IMR-90 (cell line): Measurements from ENCODE around the gene SYNE2. TPM values are rescaled to one million over a fixed set of nuclear protein-coding genes. Genes with fewer than 3 reads are reported as not detected.

Experiments used
- ATAC-seq: fragments of 200-7000 bp; cut with Tn5 transposase; 2 replicates; pipeline ENCODE4 v1.9.1; 2020; ENCODE audit warnings: low read depth, mild to moderate bottlenecking, moderate library complexity
- BruUV-seq: library from RNA; stranded (reverse); fragments of 400-500 nt; replicated peaks from 2 replicates; lab custom pipeline; 2021; lab: Mats Ljungman, UMichigan
- CTCF ChIA-PET: fragments of 300-600 bp; formaldehyde crosslinking; extraction: SDS; loops from one replicate; lab custom pipeline; 2021; ENCODE audit warnings: antibody characterized with exemption; lab: Yijun Ruan, JAX
- POLR2A ChIA-PET: fragments of 300-600 bp; sonication (Branson Sonifier 250); formaldehyde crosslinking; loops from one replicate; lab custom pipeline; 2022; ENCODE audit warnings: antibody characterized with exemption; ENCODE audit not compliant: unreplicated experiment; lab: Charles Lee
- DNase-seq: peaks from one replicate; pipeline ENCODE4 v3.0.0; 2013
- H2AFZ ChIP-seq: replicated peaks from 2 replicates; pipeline ENCODE3; 2013; ENCODE audit warnings: low read length, mild to moderate bottlenecking; ENCODE audit not compliant: poor library complexity
- H2AK5ac ChIP-seq: 2 replicates; pipeline ENCODE4 v1.6.1; 2013; ENCODE audit warnings: low read depth, low read length, inconsistent platforms
- H2AK9ac ChIP-seq: replicated peaks from 2 replicates; pipeline ENCODE3; 2013; ENCODE audit warnings: mild to moderate bottlenecking, low read depth, low read length, moderate library complexity; ENCODE audit not compliant: poor library complexity
- H2BK120ac ChIP-seq: 2 replicates; pipeline ENCODE4 v1.6.1; 2013; ENCODE audit warnings: low read depth, low read length, inconsistent platforms
- H2BK15ac ChIP-seq: 3 replicates; pipeline ENCODE4 v1.6.1; 2013; ENCODE audit warnings: low read depth, low read length, inconsistent platforms
- H2BK20ac ChIP-seq: 2 replicates; pipeline ENCODE4 v1.6.1; 2013; ENCODE audit warnings: low read depth, mild to moderate bottlenecking, inconsistent platforms, low read length, moderate library complexity
- H2BK5ac ChIP-seq: 2 replicates; pipeline ENCODE4 v1.6.1; 2013; ENCODE audit warnings: mild to moderate bottlenecking, low read depth, low read length, inconsistent platforms; ENCODE audit not compliant: poor library complexity, severe bottlenecking
- H3K14ac ChIP-seq: replicated peaks from 2 replicates; pipeline ENCODE4 v1.6.1; 2013; ENCODE audit warnings: low read depth, low read length, inconsistent platforms
- H3K18ac ChIP-seq: 2 replicates; pipeline ENCODE4 v1.6.1; 2013; ENCODE audit warnings: low read depth, low read length, control low read depth
- H3K23ac ChIP-seq: 2 replicates; pipeline ENCODE4 v1.6.1; 2013; ENCODE audit warnings: low read depth, low read length, inconsistent platforms
- H3K27ac ChIP-seq: 2 replicates; pipeline ENCODE4 v1.5.1; 2013; ENCODE audit warnings: mild to moderate bottlenecking, control low read depth, low read length; ENCODE audit not compliant: insufficient read depth
- H3K27me3 ChIP-seq: 2 replicates; pipeline ENCODE4 v1.6.1; 2013; ENCODE audit warnings: low read length; ENCODE audit not compliant: control insufficient read depth, insufficient read depth
- H3K36me3 ChIP-seq: 2 replicates; pipeline ENCODE4 v1.6.1; 2013; ENCODE audit warnings: low read length, mixed read lengths; ENCODE audit not compliant: control insufficient read depth, insufficient read depth
- H3K4ac ChIP-seq: 2 replicates; pipeline ENCODE4 v1.6.1; 2013; ENCODE audit warnings: low read depth, low read length, inconsistent platforms
- H3K4me1 ChIP-seq: 2 replicates; pipeline ENCODE4 v1.6.1; 2013; ENCODE audit warnings: low read length, mixed read lengths; ENCODE audit not compliant: control insufficient read depth, insufficient read depth
- H3K4me2 ChIP-seq: 2 replicates; pipeline ENCODE4 v1.6.1; 2013; ENCODE audit warnings: low read depth, mild to moderate bottlenecking, control low read depth, low read length, moderate library complexity
- H3K4me3 ChIP-seq: 2 replicates; pipeline ENCODE4 v1.5.1; 2013; ENCODE audit warnings: low read depth, mild to moderate bottlenecking, control low read depth, low read length, moderate library complexity; ENCODE audit not compliant: insufficient read depth
- H3K56ac ChIP-seq: 2 replicates; pipeline ENCODE4 v1.6.1; 2013; ENCODE audit warnings: low read length, inconsistent platforms; ENCODE audit not compliant: insufficient read depth; ENCODE audit errors: extremely low read depth
- H3K79me1 ChIP-seq, 2 experiments: 2 replicates each; pipeline ENCODE4 v1.6.1; 2013; ENCODE audit warnings: low read length in 2 of 2, inconsistent platforms in 1 of 2, low read depth in 1 of 2
- H3K9ac ChIP-seq: 2 replicates; pipeline ENCODE4 v1.6.1; 2013; ENCODE audit warnings: low read depth, low read length, control low read depth
- H3K9me1 ChIP-seq: 2 replicates; pipeline ENCODE4 v1.6.1; 2013; ENCODE audit warnings: low read length, inconsistent platforms; ENCODE audit not compliant: insufficient read depth
- H3K9me3 ChIP-seq: 2 replicates; pipeline ENCODE4 v1.6.1; 2013; ENCODE audit warnings: low read length; ENCODE audit not compliant: control insufficient read depth, insufficient read depth
- H4K20me1 ChIP-seq: 2 replicates; pipeline ENCODE4 v1.6.1; 2013; ENCODE audit warnings: low read length, inconsistent platforms; ENCODE audit not compliant: insufficient read depth
- H4K5ac ChIP-seq: 2 replicates; pipeline ENCODE4 v1.6.1; 2013; ENCODE audit warnings: mild to moderate bottlenecking, low read depth, low read length, control low read depth
- H4K8ac ChIP-seq, 2 experiments: 2 replicates each; pipeline ENCODE4 v1.6.1; 2013; ENCODE audit warnings: low read depth in 2 of 2, low read length in 2 of 2, control low read depth in 1 of 2, inconsistent platforms in 1 of 2
- H4K91ac ChIP-seq: 2 replicates; pipeline ENCODE4 v1.6.1; 2013; ENCODE audit warnings: low read depth, low read length, inconsistent platforms; ENCODE audit not compliant: insufficient read depth
- ELK1 ChIP-seq: fragments of 150-350 bp; IDR thresholded peaks from 2 replicates; pipeline ENCODE4 v1.6.1; 2016; ENCODE audit warnings: low read depth, mild to moderate bottlenecking, low read length, moderate library complexity, borderline replicate concordance
- MAFK ChIP-seq: IDR thresholded peaks from 2 replicates; pipeline ENCODE4 v1.6.1; 2012; ENCODE audit warnings: low read depth, low read length, improper control_type of control experiment
- MAZ ChIP-seq: IDR thresholded peaks from 2 replicates; pipeline ENCODE4 v1.6.1; 2012; ENCODE audit warnings: low read depth, mild to moderate bottlenecking, low read length, improper control_type of control experiment, moderate library complexity, borderline replicate concordance
- NFE2L2 ChIP-seq: fragments of 150-350 bp; IDR thresholded peaks from 2 replicates; pipeline ENCODE4 v1.6.1; 2016; ENCODE audit warnings: low read depth, mild to moderate bottlenecking, low read length
- RAD21 ChIP-seq: IDR thresholded peaks from 2 replicates; pipeline ENCODE4 v1.6.1; 2012; ENCODE audit warnings: low read length, improper control_type of control experiment
- WGBS, 2 experiments: methylation state at CpG; one replicate each; pipeline versions ENCODE4 v1.1.5 to v1.1.7; 2013; ENCODE audit warnings: missing lambda C conversion rate in 2 of 2; ENCODE audit not compliant: insufficient read length in 1 of 2; ENCODE audit errors: extremely low coverage in 2 of 2; 5-methylcytosine and 5-hydroxymethylcytosine counted together
- dilution Hi-C: fragments of 300-500 bp; cut with HindIII; formaldehyde crosslinking; loops from one replicate; pipeline ENCODE4 v1.14.3; 2018; ENCODE audit warnings: low sequenced_read_pairs; ENCODE audit not compliant: unreplicated experiment
- in situ Hi-C: fragments of 300-500 bp; cut with MboI; formaldehyde crosslinking; loops from 3 replicates; pipeline ENCODE4 v1.14.3; 2019; ENCODE audit warnings: low sequenced_read_pairs, inconsistent platforms, mixed read lengths
- intact Hi-C: fragments of 100-400 bp; cut with micrococcal nuclease; formaldehyde crosslinking; loops from 2 replicates; pipeline ENCODE4 v1.10.0; 2022
- polyA plus RNA-seq, 3 experiments: library from polyadenylated mRNA; depleted of rRNA; stranded (reverse); fragments of >200 nt; gene quantifications; 2 replicates each; pipeline ENCODE4 v1.2.3, GENCODE V29; 2012; ENCODE audit warnings: low replicate concordance in 1 of 3
- total RNA-seq: library from RNA; depleted of rRNA; stranded (reverse); fragments of >200 nt; gene quantifications from 2 replicates; pipeline ENCODE4 v1.2.3, GENCODE V29; 2012

The SYNE2 gene
- total and polyA plus RNA-seq, 2 of the 4 experiments (the other 2 are of a cell fraction): 5.2 to 28.9 TPM

DNA sequence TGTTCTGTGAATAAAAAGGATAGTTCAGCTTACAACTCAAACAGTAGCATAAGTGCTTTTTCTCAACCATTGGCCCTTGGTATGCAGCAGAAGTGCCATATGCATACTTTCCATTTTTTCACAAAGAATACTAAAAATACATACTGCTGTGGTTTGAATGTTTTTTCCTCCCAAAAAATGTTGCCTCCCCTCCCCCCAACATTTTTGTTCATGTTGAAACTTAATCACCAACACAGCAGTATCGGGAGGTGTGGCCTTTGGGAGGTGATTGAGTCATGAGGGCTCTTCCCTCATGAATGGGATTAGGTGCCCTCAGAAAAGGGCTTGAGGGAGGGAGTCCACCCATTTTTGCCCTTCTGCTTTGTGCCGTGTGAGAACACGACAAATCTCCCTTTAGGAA lies 242.8 kb downstream of the SYNE2 start:
- WGBS, 2 experiments: no CpG with 5 or more reads among the region's 3 CpGs
- no peak overlapping the region; a peak in 1 of 4 replicates for H4K8ac ChIP-seq
- dilution Hi-C loops (no loop called here), in situ Hi-C loops (no loop called here), intact Hi-C loops (no loop called here)
- H3K9ac ChIP-seq: no peak overlapping the region
- no peak overlapping the region for H2AK9ac ChIP-seq
- ATAC-seq (peak; percentile 70), DNase-seq (peak; percentile 52)
- no TSS peak for BruUV-seq
- no peaks in the 10 kb centered on the region for H3K36me3 ChIP-seq
- H3K14ac ChIP-seq: no peak overlapping the region
- CTCF ChIA-PET: no interaction called here
- no peak overlapping the region for H4K91ac ChIP-seq
- H3K9me3 ChIP-seq: no peaks in the 10 kb centered on the region
- H3K27me3 ChIP-seq: no peaks in the 10 kb centered on the region
- H3K9me1 ChIP-seq: no peaks in the 10 kb centered on the region
- H3K56ac ChIP-seq: no peak overlapping the region
- peak overlapping the region; percentile 25; the same call in 1 of the 2 replicates for H3K27ac ChIP-seq
- peak overlapping the region; percentile 69 for H2AFZ ChIP-seq
- peaks cover 5% of the 10 kb centered on the region for H3K4me1 ChIP-seq
- H3K23ac ChIP-seq: no peak overlapping the region
- H2AK5ac ChIP-seq: 0 out of 2 replicates have a peak overlapping the region, but pooled peaks have one; percentile 33
- H2BK120ac ChIP-seq: no peak overlapping the region
- no peak overlapping the region; the same call in 1 of the 2 replicates for H3K4ac ChIP-seq
- POLR2A ChIA-PET: no interaction called here
- H2BK5ac ChIP-seq: no peak overlapping the region
- no peak overlapping the region for H2BK20ac ChIP-seq
- no peak overlapping the region for H4K5ac ChIP-seq
- no peaks in the 10 kb centered on the region for H4K20me1 ChIP-seq
- TF ChIP-seq NFE2L2 (no peak), MAFK (no peak), RAD21 (no peak), ELK1 (no peak), MAZ (no peak)
- peak overlapping the region; percentile 25; the same call in 1 of the 2 replicates for H3K18ac ChIP-seq
- H3K79me1 ChIP-seq: no peaks in the 10 kb centered on the region
- no peak overlapping the region for H3K4me3 ChIP-seq
- H3K4me2 ChIP-seq: no peak overlapping the region
- H2BK15ac ChIP-seq: no peak overlapping the region
